ENCODE data around the gene CAMK2A.

The CAMK2A gene

GRCh38 chr5:150264667-150265603 is 24.6 kb downstream of the CAMK2A start:
- DNase-seq (ENCODE audit: low spot score) = no peak
- H3K27ac ChIP-seq = peak overlapping the region; percentile 90
- POLR2A ChIA-PET (ENCODE audit: low non-redundant PET) = interaction anchor here (1.1 kb wide), 1 partner anchor 38 kb away, joined by 4 read pairs; the partner anchor contains the start of gene ARSI
- TF ChIP-seq, protein P1, sequence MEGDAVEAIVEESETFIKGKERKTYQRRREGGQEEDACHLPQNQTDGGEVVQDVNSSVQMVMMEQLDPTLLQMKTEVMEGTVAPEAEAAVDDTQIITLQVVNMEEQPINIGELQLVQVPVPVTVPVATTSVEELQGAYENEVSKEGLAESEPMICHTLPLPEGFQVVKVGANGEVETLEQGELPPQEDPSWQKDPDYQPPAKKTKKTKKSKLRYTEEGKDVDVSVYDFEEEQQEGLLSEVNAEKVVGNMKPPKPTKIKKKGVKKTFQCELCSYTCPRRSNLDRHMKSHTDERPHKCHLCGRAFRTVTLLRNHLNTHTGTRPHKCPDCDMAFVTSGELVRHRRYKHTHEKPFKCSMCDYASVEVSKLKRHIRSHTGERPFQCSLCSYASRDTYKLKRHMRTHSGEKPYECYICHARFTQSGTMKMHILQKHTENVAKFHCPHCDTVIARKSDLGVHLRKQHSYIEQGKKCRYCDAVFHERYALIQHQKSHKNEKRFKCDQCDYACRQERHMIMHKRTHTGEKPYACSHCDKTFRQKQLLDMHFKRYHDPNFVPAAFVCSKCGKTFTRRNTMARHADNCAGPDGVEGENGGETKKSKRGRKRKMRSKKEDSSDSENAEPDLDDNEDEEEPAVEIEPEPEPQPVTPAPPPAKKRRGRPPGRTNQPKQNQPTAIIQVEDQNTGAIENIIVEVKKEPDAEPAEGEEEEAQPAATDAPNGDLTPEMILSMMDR (conservative IDR thresholded peaks at IDR 0.05; ENCODE audit: low read depth) = no peak
- CTCF ChIA-PET = interaction anchor here (0.5 to 2.2 kb wide), 3 partner anchors 22 to 91 kb away, joined by 5 to 8 read pairs (median 7); no protein-coding TSS in a partner anchor

GRCh38 chr5:150263801-150264621 is 25.6 kb downstream of the CAMK2A start:
- TF ChIP-seq, protein P1 (conservative IDR thresholded peaks at IDR 0.05; ENCODE audit: low read depth) = no peak
- CTCF ChIA-PET = interaction anchor here (1.6 to 2.2 kb wide), 2 partner anchors 23 to 87 kb away, joined by 5 to 8 read pairs; no protein-coding TSS in a partner anchor
- peak overlapping the region; percentile 90 for H3K27ac ChIP-seq
- POLR2A ChIA-PET (ENCODE audit: low non-redundant PET) = no interaction called here
- peak; percentile 98 for DNase-seq (ENCODE audit: low spot score)

GRCh38 chr5:150263375-150263775 is 26.2 kb downstream of the CAMK2A start:
- peak overlapping the region; percentile 90 for H3K27ac ChIP-seq
- TF ChIP-seq, protein P1 (conservative IDR thresholded peaks at IDR 0.05; ENCODE audit: low read depth) = no peak
- CTCF ChIA-PET = interaction anchor here (0.6 to 1.5 kb wide), 3 partner anchors 45 to 567 kb away, joined by 3 to 5 read pairs (median 3); no protein-coding TSS in a partner anchor
- DNase-seq (ENCODE audit: low spot score) = no peak
- POLR2A ChIA-PET (ENCODE audit: low non-redundant PET) = no interaction called here

GRCh38 chr5:150262502-150262901 is 27.1 kb downstream of the CAMK2A start:
- TF ChIP-seq, protein P1 (conservative IDR thresholded peaks at IDR 0.05; ENCODE audit: low read depth) = no peak
- POLR2A ChIA-PET (ENCODE audit: low non-redundant PET) = no interaction called here
- CTCF ChIA-PET = interaction anchor here (1.0 to 1.5 kb wide), 3 partner anchors 10 to 88 kb away, joined by 3 to 5 read pairs (median 3); no protein-coding TSS in a partner anchor
- H3K27ac ChIP-seq = no peak overlapping the region
- DNase-seq (ENCODE audit: low spot score) = no peak

GRCh38 chr5:150261231-150261630 is 28.3 kb downstream of the CAMK2A start:
- TF ChIP-seq, protein P1 (conservative IDR thresholded peaks at IDR 0.05; ENCODE audit: low read depth) = no peak
- POLR2A ChIA-PET (ENCODE audit: low non-redundant PET) = no interaction called here
- H3K27ac ChIP-seq = no peak overlapping the region

GRCh38 chr5:150258130-150258529 is 31.4 kb downstream of the CAMK2A start:
- ChIA-PET POLR2A (ENCODE audit: low non-redundant PET) (no interaction called here), CTCF (interaction anchor here (0.7 to 1.5 kb wide), 2 partner anchors 93 to 107 kb away, joined by 3 read pairs; no protein-coding TSS in a partner anchor)
- no peak for DNase-seq (ENCODE audit: low spot score)
- TF ChIP-seq, protein P1 (conservative IDR thresholded peaks at IDR 0.05; ENCODE audit: low read depth) = no peak
- H3K27ac ChIP-seq = no peak overlapping the region

More at GRCh38 chr5:150261231-150261630, 28.3 kb downstream of the CAMK2A start:
- DNase-seq (ENCODE audit: low spot score) = no peak
- CTCF ChIA-PET = interaction anchor here (0.6 kb wide), 1 partner anchor 109 kb away, joined by 5 read pairs; no protein-coding TSS in a partner anchor

All from RWPE1 (cell line).